Suprapubic skin (tissue), 4 donors: Measurements from ENCODE around the gene NCK1. TPM values are rescaled to one million over a fixed set of nuclear protein-coding genes. Genes with fewer than 3 reads are reported as not detected.
"Not testable (repeated sequence)": the region's sequence is repeated elsewhere in the genome, so short reads cannot be mapped to it uniquely, and the experiment has no call there.

ENCODE experiments used
- DNase-seq, 2 donors: peaks; one replicate each; pipeline ENCODE4 v3.0.0-alpha.2; 2019; ENCODE audit warnings: low spot score in 2 of 2
- H3K27ac ChIP-seq: fragments of 200-600 bp; sonication (generic); one replicate; pipeline ENCODE4 v1.5.1; 2019
- H3K27me3 ChIP-seq: fragments of 200-600 bp; sonication (generic); one replicate; pipeline ENCODE4 v1.5.1; 2019
- H3K36me3 ChIP-seq: fragments of 200-600 bp; sonication (generic); one replicate; pipeline ENCODE4 v1.5.1; 2019
- H3K4me1 ChIP-seq: fragments of 200-600 bp; sonication (generic); one replicate; pipeline ENCODE4 v1.5.1; 2019
- H3K4me3 ChIP-seq: fragments of 200-600 bp; sonication (generic); one replicate; pipeline ENCODE4 v1.5.1; 2019; ENCODE audit warnings: mild to moderate bottlenecking
- H3K9me3 ChIP-seq: fragments of 200-600 bp; sonication (generic); one replicate; pipeline ENCODE4 v1.5.1; 2019
- EP300 ChIP-seq: sonication (generic); formaldehyde crosslinking; IDR thresholded peaks from one replicate; pipeline ENCODE4 v1.6.1; 2017; ENCODE audit warnings: antibody characterized with exemption
- POLR2A ChIP-seq, 2 donors: fragments of 450-650 bp; IDR thresholded peaks; one replicate each; pipeline ENCODE4 v1.6.1; 2017; ENCODE audit warnings: antibody characterized with exemption in 2 of 2, mild to moderate bottlenecking in 2 of 2, moderate library complexity in 2 of 2
- POLR2AphosphoS5 ChIP-seq, 3 donors: sonication (generic); formaldehyde crosslinking; IDR thresholded peaks; one replicate each; pipeline ENCODE4 v1.6.1; 2017; ENCODE audit warnings: antibody characterized with exemption in 3 of 3
- WGBS: methylation state at CpG from one replicate; pipeline ENCODE4 v1.1.5; 2018; 5-methylcytosine and 5-hydroxymethylcytosine counted together
- total RNA-seq, 4 donors: library from RNA; depleted of rRNA; stranded (reverse); fragments of >200 nt; gene quantifications; one replicate each; pipeline ENCODE4 v1.1.0, GENCODE V29; 2016
- TF ChIP-seq, protein P1 (sequence below), 2 donors: fragments of 200-600 bp in 1 of 2; fragments of 450-650 bp in 1 of 2; sonication (generic) in 1 of 2; IDR thresholded peaks; one replicate each; pipeline ENCODE4 v1.5.1; 2016 to 2019; ENCODE audit warnings: antibody characterized with exemption in 2 of 2, mild to moderate bottlenecking in 1 of 2, moderate library complexity in 1 of 2

The NCK1 gene
- total RNA-seq, 4 donors from 2014 or later, result 38.5 to 46.3 (median 43.7) TPM

- WGBS, result 89% methylated on average over 9 of the region's 9 CpGs
- TF ChIP-seq POLR2AphosphoS5 (IDR thresholded peaks at IDR 0.05) (no peak), EP300 (no peak), POLR2A (IDR thresholded peaks at IDR 0.05) (no peak)
Measured at GRCh38 chr3:136883967-136884720, 22.1 kb downstream of the NCK1 start.

GRCh38 chr3:136885357-136886213 lies 23.6 kb downstream of the NCK1 start:
- Histone ChIP-seq H3K36me3 (no peaks in the 10 kb centered on the region), H3K9me3 (no peaks in the 10 kb centered on the region), H3K4me3 (no peak overlapping the region), H3K27ac (no peak overlapping the region), H3K27me3 (no peaks in the 10 kb centered on the region), H3K4me1 (peaks cover 5% of the 10 kb centered on the region)
- 73% methylated on average over 5 of the region's 5 CpGs for WGBS
- TF ChIP-seq, protein P1, sequence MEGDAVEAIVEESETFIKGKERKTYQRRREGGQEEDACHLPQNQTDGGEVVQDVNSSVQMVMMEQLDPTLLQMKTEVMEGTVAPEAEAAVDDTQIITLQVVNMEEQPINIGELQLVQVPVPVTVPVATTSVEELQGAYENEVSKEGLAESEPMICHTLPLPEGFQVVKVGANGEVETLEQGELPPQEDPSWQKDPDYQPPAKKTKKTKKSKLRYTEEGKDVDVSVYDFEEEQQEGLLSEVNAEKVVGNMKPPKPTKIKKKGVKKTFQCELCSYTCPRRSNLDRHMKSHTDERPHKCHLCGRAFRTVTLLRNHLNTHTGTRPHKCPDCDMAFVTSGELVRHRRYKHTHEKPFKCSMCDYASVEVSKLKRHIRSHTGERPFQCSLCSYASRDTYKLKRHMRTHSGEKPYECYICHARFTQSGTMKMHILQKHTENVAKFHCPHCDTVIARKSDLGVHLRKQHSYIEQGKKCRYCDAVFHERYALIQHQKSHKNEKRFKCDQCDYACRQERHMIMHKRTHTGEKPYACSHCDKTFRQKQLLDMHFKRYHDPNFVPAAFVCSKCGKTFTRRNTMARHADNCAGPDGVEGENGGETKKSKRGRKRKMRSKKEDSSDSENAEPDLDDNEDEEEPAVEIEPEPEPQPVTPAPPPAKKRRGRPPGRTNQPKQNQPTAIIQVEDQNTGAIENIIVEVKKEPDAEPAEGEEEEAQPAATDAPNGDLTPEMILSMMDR (IDR thresholded peaks at IDR 0.05), result no peak
- TF ChIP-seq POLR2A (IDR thresholded peaks at IDR 0.05), result no peak
- TF ChIP-seq EP300, result no peak
- no peak for TF ChIP-seq POLR2AphosphoS5 (IDR thresholded peaks at IDR 0.05)
- DNase-seq, result no peak

More at GRCh38 chr3:136883967-136884720, 22.1 kb downstream of the NCK1 start:
- no peak overlapping the region for H3K4me3 ChIP-seq
- no peaks in the 10 kb centered on the region for H3K9me3 ChIP-seq
- peaks cover 5% of the 10 kb centered on the region for H3K4me1 ChIP-seq
- H3K27ac ChIP-seq, result no peak overlapping the region
- no peaks in the 10 kb centered on the region for H3K36me3 ChIP-seq
- no peak for DNase-seq
- H3K27me3 ChIP-seq, result no peaks in the 10 kb centered on the region

GRCh38 chr3:136889947-136890346 lies 27.9 kb downstream of the NCK1 start:
- TF ChIP-seq EP300, result no peak
- DNase-seq, result no peak
- H3K4me3 ChIP-seq, result no peak overlapping the region
- no peaks in the 10 kb centered on the region for H3K36me3 ChIP-seq
- H3K4me1 ChIP-seq, result peaks cover 11% of the 10 kb centered on the region
- no peaks in the 10 kb centered on the region for H3K27me3 ChIP-seq
- 100% methylated on average over 1 of the region's 24 CpGs for WGBS
- H3K9me3 ChIP-seq, result no peaks in the 10 kb centered on the region
- no peak overlapping the region for H3K27ac ChIP-seq

GRCh38 chr3:136891934-136892855 lies 30.2 kb downstream of the NCK1 start:
- H3K27ac ChIP-seq, result no peak overlapping the region
- TF ChIP-seq POLR2AphosphoS5 (IDR thresholded peaks at IDR 0.05) (no peak), EP300 (no peak), POLR2A (IDR thresholded peaks at IDR 0.05) (no peak)
- TF ChIP-seq, protein P1 (IDR thresholded peaks at IDR 0.05), result no peak
- WGBS, result 47% methylated on average over 2 of the region's 2 CpGs

GRCh38 chr3:136893848-136894443 lies 31.9 kb downstream of the NCK1 start:
- no peak for DNase-seq
- Histone ChIP-seq H3K27ac (no peak overlapping the region), H3K4me3 (no peak overlapping the region), H3K9me3 (no peaks in the 10 kb centered on the region), H3K27me3 (no peaks in the 10 kb centered on the region), H3K36me3 (peaks cover 3% of the 10 kb centered on the region), H3K4me1 (peaks cover 23% of the 10 kb centered on the region)
- TF ChIP-seq EP300 (no peak), POLR2AphosphoS5 (IDR thresholded peaks at IDR 0.05) (no peak), POLR2A (IDR thresholded peaks at IDR 0.05) (no peak)
- TF ChIP-seq, protein P1 (IDR thresholded peaks at IDR 0.05), result no peak
- 62% methylated on average over 5 of the region's 5 CpGs for WGBS

More at GRCh38 chr3:136891934-136892855, 30.2 kb downstream of the NCK1 start:
- Histone ChIP-seq H3K27me3 (no peaks in the 10 kb centered on the region), H3K4me1 (peaks cover 12% of the 10 kb centered on the region), H3K36me3 (peaks cover 3% of the 10 kb centered on the region), H3K4me3 (no peak overlapping the region), H3K9me3 (no peaks in the 10 kb centered on the region)
- DNase-seq, result no peak

GRCh38 chr3:136897171-136897570 lies 35.2 kb downstream of the NCK1 start:
- H3K9me3 ChIP-seq, H3K36me3 ChIP-seq, DNase-seq, H3K27me3 ChIP-seq, H3K27ac ChIP-seq, H3K4me3 ChIP-seq: not testable (repeated sequence)
- peaks cover 29% of the 10 kb centered on the region for H3K4me1 ChIP-seq
- WGBS, result 76% methylated on average over 1 of the region's 1 CpG
